CD4-positive, alpha-beta T cell (primary cell): ENCODE data around the gene GPR35. TPM values are rescaled to one million over a fixed set of nuclear protein-coding genes. Genes with fewer than 3 reads are reported as not detected.

Experiments
- ATAC-seq: fragments of 200-7000 bp; cut with Tn5 transposase; one replicate; pipeline ENCODE4 v1.10.0; 2022; ENCODE audit warnings: mild to moderate bottlenecking; ENCODE audit not compliant: poor library complexity
- CTCF ChIA-PET: fragments of 350-600 bp; sonication (Branson Sonifier 250); formaldehyde crosslinking; loops from one replicate; lab custom pipeline; 2021; ENCODE audit warnings: antibody characterized with exemption, inconsistent platforms; lab: Charles Lee
- POLR2A ChIA-PET: fragments of 350-600 bp; sonication (Branson Sonifier 250); formaldehyde crosslinking; loops from one replicate; lab custom pipeline; 2021; ENCODE audit warnings: antibody characterized with exemption, inconsistent platforms; lab: Charles Lee
- DNase-seq, 14 experiments: peaks; one replicate each; pipeline ENCODE4 v3.0.0-alpha.2; 2013 to 2020; ENCODE audit warnings: mixed read lengths in 2 of 14
- H3K27ac ChIP-seq, 2 donors: one replicate each; pipeline versions ENCODE4 v1.5.1 to v1.7.0; 2013; ENCODE audit warnings: low read length in 2 of 2, low read depth in 1 of 2, mild to moderate bottlenecking in 1 of 2
- H3K27me3 ChIP-seq, 2 experiments: 1 replicate in 1 of 2; 2 replicates in 1 of 2; pipeline versions ENCODE4 v1.6.1 to v1.7.0; 2013; ENCODE audit warnings: low read length in 2 of 2, control low read depth in 1 of 2, mild to moderate bottlenecking in 1 of 2, moderate library complexity in 1 of 2; ENCODE audit not compliant: insufficient read depth in 2 of 2, control insufficient read depth in 1 of 2
- H3K36me3 ChIP-seq: one replicate; pipeline ENCODE4 v1.6.1; 2013; ENCODE audit warnings: low read length, control low read depth; ENCODE audit not compliant: insufficient read depth
- H3K4me1 ChIP-seq: one replicate; pipeline ENCODE4 v1.6.1; 2013; ENCODE audit warnings: low read length, control low read depth; ENCODE audit not compliant: insufficient read depth
- H3K4me3 ChIP-seq: one replicate; pipeline ENCODE4 v1.5.1; 2013; ENCODE audit warnings: mild to moderate bottlenecking, low read length, moderate library complexity
- H3K9me3 ChIP-seq, 2 experiments: 1 replicate in 1 of 2; 2 replicates in 1 of 2; pipeline versions ENCODE4 v1.6.1 to v1.7.0; 2013; ENCODE audit warnings: low read length in 2 of 2, mild to moderate bottlenecking in 2 of 2, control low read depth in 1 of 2, moderate library complexity in 1 of 2; ENCODE audit not compliant: control insufficient read depth in 1 of 2, insufficient read depth in 1 of 2
- H3K27ac Mint-ChIP-seq: one replicate; pipeline ENCODE4 v1.8.0; 2020; ENCODE audit warnings: mixed read lengths
- H3K27me3 Mint-ChIP-seq: one replicate; pipeline ENCODE4 v1.8.0; 2021; ENCODE audit warnings: mixed read lengths
- H3K36me3 Mint-ChIP-seq: one replicate; pipeline ENCODE4 v1.8.0; 2021; ENCODE audit warnings: low read depth, mixed read lengths
- H3K4me1 Mint-ChIP-seq: one replicate; pipeline ENCODE4 v1.8.0; 2021; ENCODE audit warnings: low read depth, mixed read lengths
- H3K4me3 Mint-ChIP-seq: one replicate; pipeline ENCODE4 v1.8.0; 2020; ENCODE audit warnings: mild to moderate bottlenecking, mixed read lengths
- H3K9me3 Mint-ChIP-seq: one replicate; pipeline ENCODE4 v1.8.0; 2020; ENCODE audit warnings: mixed read lengths
- CTCF ChIP-seq: fragments of 200-600 bp; IDR thresholded peaks from one replicate; pipeline ENCODE4 v1.8.0; 2022; ENCODE audit warnings: antibody characterized with exemption, mild to moderate bottlenecking
- intact Hi-C, 2 experiments: fragments of 100-400 bp; cut with DNase I in 1 of 2; cut with micrococcal nuclease in 1 of 2; formaldehyde crosslinking; loops; one replicate each; pipeline versions ENCODE4 v1.15.1 to v1.9.0; 2023 to 2025; cut with DNase I, micrococcal nuclease
- total RNA-seq, 174 experiments: library from RNA in 2 of 174; stranded (reverse) in 2 of 174; gene quantifications; one replicate each; pipeline ENCODE4 v1.2.3 and lab custom pipeline; 2021 to 2026

Gene GPR35
- total RNA-seq, 2 experiments from 2014 or later, result 7.1 to 7.2 TPM

- H3K27ac Mint-ChIP-seq, result no peak overlapping the region
- H3K4me3 Mint-ChIP-seq, result no peak overlapping the region
- TF ChIP-seq CTCF, result no peak
- H3K9me3 Mint-ChIP-seq, result peaks cover 6% of the 10 kb centered on the region
- peaks cover 3% of the 10 kb centered on the region for H3K4me1 ChIP-seq
- CTCF ChIA-PET, result no interaction called here
- H3K9me3 ChIP-seq, result peaks cover 0 to 40% of the 10 kb centered on the region in 2 experiments
- ATAC-seq (no peak), DNase-seq (peak in 2 of 14 experiments; percentile 7 to 22)
- H3K27ac ChIP-seq, result no peak overlapping the region
- intact Hi-C loops, result no loop called here
- H3K36me3 ChIP-seq, result peaks cover 6% of the 10 kb centered on the region
- H3K36me3 Mint-ChIP-seq, result no peaks in the 10 kb centered on the region
- H3K27me3 ChIP-seq, result no peaks in the 10 kb centered on the region
- no peaks in the 10 kb centered on the region for H3K4me1 Mint-ChIP-seq
- H3K27me3 Mint-ChIP-seq, result no peaks in the 10 kb centered on the region
- POLR2A ChIA-PET, result no interaction called here
- no peak overlapping the region for H3K4me3 ChIP-seq
Observed at GRCh38 chr2:240635121-240635997, 10.1 kb downstream of the GPR35 start.

GRCh38 chr2:240635998-240636547, 10.8 kb downstream of the GPR35 start:
- Mint-ChIP-seq H3K9me3 (peaks cover 6% of the 10 kb centered on the region), H3K27me3 (no peaks in the 10 kb centered on the region), H3K36me3 (no peaks in the 10 kb centered on the region), H3K4me3 (no peak overlapping the region), H3K4me1 (no peaks in the 10 kb centered on the region), H3K27ac (no peak overlapping the region)
- peaks cover 2% of the 10 kb centered on the region for H3K36me3 ChIP-seq
- ChIA-PET POLR2A (no interaction called here), CTCF (no interaction called here)
- H3K27ac ChIP-seq, result no peak overlapping the region
- DNase-seq (peak in 1 of 14 experiments; percentile 5), ATAC-seq (no peak)
- H3K4me1 ChIP-seq, result peaks cover 3% of the 10 kb centered on the region
- no peaks in the 10 kb centered on the region for H3K27me3 ChIP-seq
- H3K9me3 ChIP-seq, result peaks cover 0 to 42% of the 10 kb centered on the region in 2 experiments
- TF ChIP-seq CTCF, result no peak
- no peak overlapping the region for H3K4me3 ChIP-seq
- intact Hi-C loops, result no loop called here

- no peaks in the 10 kb centered on the region for H3K36me3 Mint-ChIP-seq
- Histone ChIP-seq H3K4me3 (no peak overlapping the region), H3K27ac (no peak overlapping the region), H3K9me3 (peaks cover 0 to 42% of the 10 kb centered on the region in 2 experiments), H3K27me3 (no peaks in the 10 kb centered on the region), H3K36me3 (no peaks in the 10 kb centered on the region), H3K4me1 (peaks cover 3% of the 10 kb centered on the region)
- no peak overlapping the region for H3K4me3 Mint-ChIP-seq
- TF ChIP-seq CTCF, result no peak
- ATAC-seq (no peak), DNase-seq (peak in 1 of 14 experiments; percentile 5)
- H3K27ac Mint-ChIP-seq, result no peak overlapping the region
- no peaks in the 10 kb centered on the region for H3K27me3 Mint-ChIP-seq
- peaks cover 6% of the 10 kb centered on the region for H3K9me3 Mint-ChIP-seq
- intact Hi-C loops, result no loop called here
- CTCF ChIA-PET, result no interaction called here
- POLR2A ChIA-PET, result no interaction called here
- H3K4me1 Mint-ChIP-seq, result no peaks in the 10 kb centered on the region
Observed at GRCh38 chr2:240636563-240637115, 11.4 kb downstream of the GPR35 start.
